Neural cell (in vitro differentiated cells): ENCODE measurements around the gene GNAT3. TPM values are rescaled to one million over a fixed set of nuclear protein-coding genes. Genes with fewer than 3 reads are reported as not detected.

Source experiments
- H2AFZ ChIP-seq: fragments of 200-600, 300-800 bp; sonication (generic), shearing (Covaris generic); 2 replicates; pipeline ENCODE4 v1.6.0; 2014; ENCODE audit warnings: low read depth, mild to moderate bottlenecking, antibody characterized with exemption, low read length, moderate library complexity
- H3F3A ChIP-seq: fragments of 200-600 bp; shearing (Covaris generic); 2 replicates; pipeline ENCODE4 v1.6.1; 2016; ENCODE audit warnings: mild to moderate bottlenecking, moderate library complexity, mixed read lengths, antibody characterized with exemption, low read length; ENCODE audit not compliant: insufficient read depth, poor library complexity, severe bottlenecking
- H3K27ac ChIP-seq: fragments of 200-600, 300-800 bp; sonication (generic), shearing (Covaris generic); 2 replicates; pipeline ENCODE4 v1.5.1; 2014; ENCODE audit warnings: mild to moderate bottlenecking, low read length, moderate library complexity
- H3K27me3 ChIP-seq: fragments of 300-800, 200-600 bp; sonication (generic), shearing (Covaris generic); 2 replicates; pipeline ENCODE4 v1.6.0; 2014; ENCODE audit warnings: mild to moderate bottlenecking, low read depth, low read length, moderate library complexity; ENCODE audit not compliant: insufficient read depth
- H3K36me3 ChIP-seq: fragments of 300-800, 200-600 bp; sonication (generic), shearing (Covaris generic); 2 replicates; pipeline ENCODE4 v1.5.1; 2014; ENCODE audit warnings: mild to moderate bottlenecking, antibody characterized with exemption, low read length, moderate library complexity; ENCODE audit not compliant: insufficient read depth
- H3K4me2 ChIP-seq: fragments of 300-800, 200-600 bp; sonication (generic), shearing (Covaris generic); 2 replicates; pipeline ENCODE4 v1.6.0; 2014; ENCODE audit warnings: mild to moderate bottlenecking, low read length
- H3K4me3 ChIP-seq: fragments of 300-800, 200-600 bp; sonication (generic), shearing (Covaris generic); 2 replicates; pipeline ENCODE4 v1.5.1; 2014; ENCODE audit warnings: mild to moderate bottlenecking, low read length, moderate library complexity
- H3K79me2 ChIP-seq: fragments of 200-600 bp; shearing (Covaris generic); replicated peaks from 2 replicates; pipeline ENCODE4 v1.6.0; 2014; ENCODE audit warnings: mild to moderate bottlenecking, low read length, moderate library complexity; ENCODE audit not compliant: insufficient read depth
- H3K9ac ChIP-seq: fragments of 300-800, 200-600 bp; sonication (generic), shearing (Covaris generic); 2 replicates; pipeline ENCODE4 v1.6.1; 2016; ENCODE audit warnings: mild to moderate bottlenecking, low read length, mixed read lengths
- H3K9me2 ChIP-seq: fragments of 200-600 bp; shearing (Covaris generic); 2 replicates; pipeline ENCODE4 v1.6.1; 2016; ENCODE audit warnings: mild to moderate bottlenecking, low read length, mixed read lengths; ENCODE audit not compliant: insufficient read depth
- H3K9me3 ChIP-seq: fragments of 200-600, 300-800 bp; sonication (generic), shearing (Covaris generic); 2 replicates; pipeline ENCODE4 v1.6.1; 2016; ENCODE audit warnings: mild to moderate bottlenecking, mixed run types, low read length, moderate library complexity, mixed read lengths
- H4K20me1 ChIP-seq: fragments of 200-600 bp; shearing (Covaris generic); 2 replicates; pipeline ENCODE4 v1.6.1; 2016; ENCODE audit warnings: mild to moderate bottlenecking, mixed run types; ENCODE audit not compliant: insufficient read depth
- EP300 ChIP-seq: fragments of 450-650 bp; conservative IDR thresholded peaks from 2 replicates; pipeline ENCODE4 v1.6.1; 2014; ENCODE audit warnings: antibody characterized with exemption, mild to moderate bottlenecking, moderate library complexity; ENCODE audit not compliant: poor library complexity, severe bottlenecking
- EZH2 ChIP-seq: fragments of 200-600, 300-800 bp; shearing (Covaris generic), sonication (generic); IDR thresholded peaks from 2 replicates; pipeline ENCODE4 v1.6.1; 2014; ENCODE audit warnings: antibody characterized with exemption, low read length, borderline replicate concordance, mild to moderate bottlenecking; ENCODE audit not compliant: insufficient read depth, poor library complexity, severe bottlenecking
- MXI1 ChIP-seq: fragments of 450-650 bp; conservative IDR thresholded peaks from 2 replicates; pipeline ENCODE4 v1.6.1; 2014; ENCODE audit warnings: antibody characterized with exemption, mild to moderate bottlenecking; ENCODE audit not compliant: poor library complexity, severe bottlenecking
- POLR2AphosphoS5 ChIP-seq: IDR thresholded peaks from 2 replicates; pipeline ENCODE4 v1.6.1; 2012
- RAD21 ChIP-seq: fragments of 450-650 bp; conservative IDR thresholded peaks from 2 replicates; pipeline ENCODE4 v1.6.1; 2014; ENCODE audit warnings: antibody characterized with exemption, mild to moderate bottlenecking, moderate library complexity
- SMC3 ChIP-seq: fragments of 450-650 bp; conservative IDR thresholded peaks from 2 replicates; pipeline ENCODE4 v1.6.1; 2014; ENCODE audit warnings: antibody characterized with exemption, mild to moderate bottlenecking, moderate library complexity; ENCODE audit not compliant: poor library complexity
- TAF1 ChIP-seq: IDR thresholded peaks from 2 replicates; pipeline ENCODE4 v1.6.1; 2012; ENCODE audit warnings: low read depth
- polyA plus RNA-seq: library from polyadenylated mRNA; depleted of rRNA; stranded (reverse); fragments of >200 nt; gene quantifications from 2 replicates; pipeline ENCODE4 v1.2.3, GENCODE V29; 2014
- TF ChIP-seq, protein P1 (sequence below): IDR thresholded peaks from 2 replicates; pipeline ENCODE4 v1.6.1; 2012; ENCODE audit warnings: borderline replicate concordance
- TF ChIP-seq, protein P2 (sequence below): fragments of 450-650 bp; IDR thresholded peaks from 2 replicates; pipeline ENCODE4 v1.5.1; 2014; ENCODE audit warnings: antibody characterized with exemption, mild to moderate bottlenecking, moderate library complexity; ENCODE audit not compliant: poor library complexity, severe bottlenecking

GNAT3 gene
- polyA plus RNA-seq, 1 donor from 2014 or later, result not detected

DNA sequence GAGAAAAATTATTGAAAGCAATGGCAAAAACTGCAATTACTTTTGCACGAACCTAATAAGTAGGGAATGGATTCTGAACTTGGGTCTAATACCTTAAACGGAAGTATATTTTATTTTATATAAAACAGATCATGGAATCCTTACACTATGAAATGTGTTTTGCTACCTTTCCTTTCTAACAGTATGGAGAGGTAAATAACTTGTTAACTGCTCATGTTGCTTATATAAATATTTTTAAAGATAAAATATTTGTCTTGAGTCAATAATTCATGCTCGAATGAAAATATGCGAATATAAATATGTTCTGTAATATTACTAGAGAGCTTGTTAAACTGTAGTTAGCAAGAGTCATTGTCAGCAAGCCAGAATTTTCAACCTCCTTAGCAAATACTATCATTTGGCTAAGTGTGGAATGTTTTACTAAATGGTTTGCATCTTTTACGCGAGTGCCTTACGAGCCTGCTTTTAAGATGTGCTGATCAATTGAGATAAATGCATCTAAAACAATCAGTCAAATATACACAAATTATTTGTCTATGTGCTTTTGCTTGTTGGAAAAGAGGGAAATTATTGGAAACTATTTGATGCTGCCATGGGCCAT lies 5.9 kb downstream of the GNAT3 start:
- TF ChIP-seq SMC3, result no peak
- TF ChIP-seq TAF1, result no peak
- TF ChIP-seq, protein P1, sequence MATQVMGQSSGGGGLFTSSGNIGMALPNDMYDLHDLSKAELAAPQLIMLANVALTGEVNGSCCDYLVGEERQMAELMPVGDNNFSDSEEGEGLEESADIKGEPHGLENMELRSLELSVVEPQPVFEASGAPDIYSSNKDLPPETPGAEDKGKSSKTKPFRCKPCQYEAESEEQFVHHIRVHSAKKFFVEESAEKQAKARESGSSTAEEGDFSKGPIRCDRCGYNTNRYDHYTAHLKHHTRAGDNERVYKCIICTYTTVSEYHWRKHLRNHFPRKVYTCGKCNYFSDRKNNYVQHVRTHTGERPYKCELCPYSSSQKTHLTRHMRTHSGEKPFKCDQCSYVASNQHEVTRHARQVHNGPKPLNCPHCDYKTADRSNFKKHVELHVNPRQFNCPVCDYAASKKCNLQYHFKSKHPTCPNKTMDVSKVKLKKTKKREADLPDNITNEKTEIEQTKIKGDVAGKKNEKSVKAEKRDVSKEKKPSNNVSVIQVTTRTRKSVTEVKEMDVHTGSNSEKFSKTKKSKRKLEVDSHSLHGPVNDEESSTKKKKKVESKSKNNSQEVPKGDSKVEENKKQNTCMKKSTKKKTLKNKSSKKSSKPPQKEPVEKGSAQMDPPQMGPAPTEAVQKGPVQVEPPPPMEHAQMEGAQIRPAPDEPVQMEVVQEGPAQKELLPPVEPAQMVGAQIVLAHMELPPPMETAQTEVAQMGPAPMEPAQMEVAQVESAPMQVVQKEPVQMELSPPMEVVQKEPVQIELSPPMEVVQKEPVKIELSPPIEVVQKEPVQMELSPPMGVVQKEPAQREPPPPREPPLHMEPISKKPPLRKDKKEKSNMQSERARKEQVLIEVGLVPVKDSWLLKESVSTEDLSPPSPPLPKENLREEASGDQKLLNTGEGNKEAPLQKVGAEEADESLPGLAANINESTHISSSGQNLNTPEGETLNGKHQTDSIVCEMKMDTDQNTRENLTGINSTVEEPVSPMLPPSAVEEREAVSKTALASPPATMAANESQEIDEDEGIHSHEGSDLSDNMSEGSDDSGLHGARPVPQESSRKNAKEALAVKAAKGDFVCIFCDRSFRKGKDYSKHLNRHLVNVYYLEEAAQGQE, result no peak
- no peak for TF ChIP-seq EP300
- no peak for TF ChIP-seq MXI1
- no peak for TF ChIP-seq RAD21
- TF ChIP-seq POLR2AphosphoS5, result no peak
- no peak for TF ChIP-seq EZH2
- TF ChIP-seq, protein P2, sequence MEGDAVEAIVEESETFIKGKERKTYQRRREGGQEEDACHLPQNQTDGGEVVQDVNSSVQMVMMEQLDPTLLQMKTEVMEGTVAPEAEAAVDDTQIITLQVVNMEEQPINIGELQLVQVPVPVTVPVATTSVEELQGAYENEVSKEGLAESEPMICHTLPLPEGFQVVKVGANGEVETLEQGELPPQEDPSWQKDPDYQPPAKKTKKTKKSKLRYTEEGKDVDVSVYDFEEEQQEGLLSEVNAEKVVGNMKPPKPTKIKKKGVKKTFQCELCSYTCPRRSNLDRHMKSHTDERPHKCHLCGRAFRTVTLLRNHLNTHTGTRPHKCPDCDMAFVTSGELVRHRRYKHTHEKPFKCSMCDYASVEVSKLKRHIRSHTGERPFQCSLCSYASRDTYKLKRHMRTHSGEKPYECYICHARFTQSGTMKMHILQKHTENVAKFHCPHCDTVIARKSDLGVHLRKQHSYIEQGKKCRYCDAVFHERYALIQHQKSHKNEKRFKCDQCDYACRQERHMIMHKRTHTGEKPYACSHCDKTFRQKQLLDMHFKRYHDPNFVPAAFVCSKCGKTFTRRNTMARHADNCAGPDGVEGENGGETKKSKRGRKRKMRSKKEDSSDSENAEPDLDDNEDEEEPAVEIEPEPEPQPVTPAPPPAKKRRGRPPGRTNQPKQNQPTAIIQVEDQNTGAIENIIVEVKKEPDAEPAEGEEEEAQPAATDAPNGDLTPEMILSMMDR, result no peak
- Histone ChIP-seq H3K9me2 (no peaks in the 10 kb centered on the region), H3K4me3 (no peak overlapping the region), H3K79me2 (no peaks in the 10 kb centered on the region), H2AFZ (no peak overlapping the region), H3K9ac (no peak overlapping the region), H3K36me3 (no peaks in the 10 kb centered on the region), H4K20me1 (no peaks in the 10 kb centered on the region), H3F3A (no peaks in the 10 kb centered on the region), H3K27ac (no peak overlapping the region), H3K27me3 (no peaks in the 10 kb centered on the region), H3K4me2 (no peak overlapping the region), H3K9me3 (no peaks in the 10 kb centered on the region)

DNA sequence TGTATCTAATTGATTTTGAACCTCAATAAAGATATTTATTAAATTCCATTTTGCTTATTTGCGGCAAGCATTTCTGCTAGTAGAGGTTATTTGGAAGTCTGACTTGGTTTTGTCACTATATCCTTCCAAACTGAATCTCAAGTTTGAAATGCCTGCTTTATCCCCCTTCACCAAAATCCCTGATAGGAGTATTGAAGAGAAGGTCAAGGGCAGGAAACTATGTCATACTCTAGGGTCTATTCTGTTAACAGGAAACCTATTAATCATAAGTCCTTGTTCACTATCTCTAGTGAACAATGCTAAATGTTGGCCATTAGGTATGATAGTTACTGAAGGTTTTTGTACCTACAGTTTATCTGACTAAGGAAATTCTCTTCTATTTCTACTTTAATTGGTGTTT lies 11.5 kb downstream of the GNAT3 start:
- H2AFZ ChIP-seq, result no peak overlapping the region
- no peak overlapping the region for H3K9ac ChIP-seq
- no peaks in the 10 kb centered on the region for H3K9me3 ChIP-seq
- TF ChIP-seq POLR2AphosphoS5 (no peak), SMC3 (no peak), EZH2 (no peak), EP300 (no peak), TAF1 (no peak), RAD21 (no peak), MXI1 (no peak)
- TF ChIP-seq, protein P2, result no peak
- TF ChIP-seq, protein P1, result no peak
- no peaks in the 10 kb centered on the region for H3F3A ChIP-seq
- no peaks in the 10 kb centered on the region for H4K20me1 ChIP-seq
- H3K27ac ChIP-seq, result no peak overlapping the region
- H3K4me2 ChIP-seq, result no peak overlapping the region
- no peaks in the 10 kb centered on the region for H3K36me3 ChIP-seq
- no peaks in the 10 kb centered on the region for H3K9me2 ChIP-seq
- H3K4me3 ChIP-seq, result no peak overlapping the region
- no peaks in the 10 kb centered on the region for H3K79me2 ChIP-seq
- no peaks in the 10 kb centered on the region for H3K27me3 ChIP-seq
